VCaP (cell line): ENCODE results near the gene MX2.

Experiments
- H3K27ac ChIP-seq: fragments of 450-650 bp; 2 replicates; pipeline ENCODE4 v1.5.1; 2017
- TF ChIP-seq, protein P1 (sequence below): fragments of 450-650 bp; conservative IDR thresholded peaks from 2 replicates; pipeline ENCODE4 v1.5.1; 2017; ENCODE audit warnings: mild to moderate bottlenecking, moderate library complexity

The MX2 gene

DNA sequence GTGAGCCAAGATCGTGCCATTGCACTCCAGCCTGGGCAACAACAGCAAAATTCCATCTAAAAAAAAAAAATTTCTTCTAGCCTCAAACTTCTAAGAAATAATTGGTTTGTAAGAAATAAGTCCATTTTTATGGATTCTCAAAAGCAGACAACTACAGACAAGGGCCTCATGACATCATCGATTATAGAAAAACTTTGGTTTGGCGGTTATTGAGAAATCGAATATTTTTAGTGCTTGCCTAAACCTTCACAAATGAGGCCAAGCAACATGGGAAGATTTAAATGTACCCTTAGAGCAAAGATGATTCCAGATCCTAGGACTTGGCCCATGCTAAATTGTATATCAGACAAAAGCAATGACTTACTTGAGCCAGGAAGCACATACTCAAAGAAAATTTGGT lies 36.4 kb downstream of the MX2 start:
- no peak overlapping the region for H3K27ac ChIP-seq
- TF ChIP-seq, protein P1, sequence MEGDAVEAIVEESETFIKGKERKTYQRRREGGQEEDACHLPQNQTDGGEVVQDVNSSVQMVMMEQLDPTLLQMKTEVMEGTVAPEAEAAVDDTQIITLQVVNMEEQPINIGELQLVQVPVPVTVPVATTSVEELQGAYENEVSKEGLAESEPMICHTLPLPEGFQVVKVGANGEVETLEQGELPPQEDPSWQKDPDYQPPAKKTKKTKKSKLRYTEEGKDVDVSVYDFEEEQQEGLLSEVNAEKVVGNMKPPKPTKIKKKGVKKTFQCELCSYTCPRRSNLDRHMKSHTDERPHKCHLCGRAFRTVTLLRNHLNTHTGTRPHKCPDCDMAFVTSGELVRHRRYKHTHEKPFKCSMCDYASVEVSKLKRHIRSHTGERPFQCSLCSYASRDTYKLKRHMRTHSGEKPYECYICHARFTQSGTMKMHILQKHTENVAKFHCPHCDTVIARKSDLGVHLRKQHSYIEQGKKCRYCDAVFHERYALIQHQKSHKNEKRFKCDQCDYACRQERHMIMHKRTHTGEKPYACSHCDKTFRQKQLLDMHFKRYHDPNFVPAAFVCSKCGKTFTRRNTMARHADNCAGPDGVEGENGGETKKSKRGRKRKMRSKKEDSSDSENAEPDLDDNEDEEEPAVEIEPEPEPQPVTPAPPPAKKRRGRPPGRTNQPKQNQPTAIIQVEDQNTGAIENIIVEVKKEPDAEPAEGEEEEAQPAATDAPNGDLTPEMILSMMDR: no peak

DNA sequence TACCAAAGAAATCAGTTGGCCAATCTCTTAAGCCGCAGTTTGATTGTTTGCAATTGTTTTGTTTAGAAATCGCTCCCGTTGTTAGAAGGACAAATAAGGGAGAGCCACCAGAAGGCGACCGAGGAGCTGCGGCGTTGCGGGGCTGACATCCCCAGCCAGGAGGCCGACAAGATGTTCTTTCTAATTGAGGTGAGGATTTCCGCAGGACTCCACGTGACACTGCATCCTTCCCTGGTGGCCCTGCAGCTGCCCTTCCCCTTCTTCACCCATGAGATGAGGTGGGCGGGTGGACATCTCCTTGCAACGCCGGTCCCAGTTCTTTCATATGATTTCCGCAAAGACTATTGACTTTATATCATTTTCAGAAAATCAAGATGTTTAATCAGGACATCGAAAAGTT lies 37.0 kb downstream of the MX2 start:
- no peak overlapping the region for H3K27ac ChIP-seq

DNA sequence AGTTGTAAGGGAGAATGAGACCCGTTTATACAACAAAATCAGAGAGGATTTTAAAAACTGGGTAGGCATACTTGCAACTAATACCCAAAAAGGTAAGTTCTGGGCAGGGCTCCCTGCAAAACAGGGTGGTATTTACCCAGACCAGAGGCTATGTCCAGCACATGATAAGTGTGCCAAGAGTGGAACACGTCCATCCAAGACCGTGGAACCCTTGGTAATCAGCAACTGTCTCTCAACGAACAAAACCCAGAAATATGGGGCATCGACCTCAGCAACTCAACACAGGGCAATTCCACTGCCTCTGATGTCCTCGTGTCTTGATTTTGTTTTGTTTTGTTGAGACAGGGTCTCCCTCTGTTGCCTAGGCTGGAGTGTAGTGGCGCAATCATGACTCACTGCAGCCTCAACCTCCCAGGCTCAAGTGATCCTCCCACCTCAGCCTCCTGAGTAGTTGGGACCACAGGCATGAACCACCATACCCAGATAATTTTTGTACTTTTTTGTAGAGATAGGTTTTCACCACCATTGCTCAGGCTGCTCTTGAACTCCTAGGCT lies 37.5 kb downstream of the MX2 start:
- TF ChIP-seq, protein P1: no peak
- no peak overlapping the region for H3K27ac ChIP-seq

More for the DNA sequence above, 37.0 kb downstream of the MX2 start:
- TF ChIP-seq, protein P1: no peak

DNA sequence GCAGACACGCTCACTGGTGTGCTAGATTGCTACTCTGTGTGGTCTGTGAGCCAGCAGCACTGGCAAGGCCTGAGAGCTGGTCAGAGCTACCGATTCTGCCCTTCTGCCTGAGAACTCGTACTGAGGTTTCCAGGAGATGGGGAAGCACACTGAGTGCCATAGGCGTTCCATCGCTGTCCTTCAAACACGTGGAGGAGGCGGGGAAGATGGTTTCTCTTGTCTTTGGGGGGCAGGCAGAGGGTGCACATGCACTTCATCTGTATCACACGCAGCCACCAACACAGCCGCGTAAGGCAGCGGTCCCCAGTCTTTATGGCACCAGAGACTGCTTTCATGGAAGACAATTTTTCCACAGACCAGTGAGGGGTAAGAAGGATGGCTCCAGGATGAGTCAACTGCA lies 40.4 kb downstream of the MX2 start:
- TF ChIP-seq, protein P1: no peak

DNA sequence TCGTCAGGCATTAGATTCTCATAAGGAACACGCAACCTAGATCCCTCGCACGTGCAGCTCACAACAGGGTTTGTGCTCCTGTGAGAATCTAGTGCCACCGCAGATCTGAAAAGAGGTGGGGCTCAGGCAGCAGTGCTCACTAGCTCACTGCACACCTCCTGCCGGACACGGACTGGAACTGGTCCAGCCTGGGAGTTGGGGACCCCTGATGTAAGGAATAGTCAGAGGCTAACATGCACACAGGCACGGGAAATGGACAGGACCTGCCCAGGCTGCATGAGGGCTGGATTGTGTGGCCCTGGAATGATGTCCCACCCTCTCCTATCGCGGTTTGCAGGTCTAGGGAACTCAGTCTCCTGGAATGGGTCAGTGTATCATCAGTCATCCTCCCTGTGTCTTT lies 41.0 kb downstream of the MX2 start:
- H3K27ac ChIP-seq: no peak overlapping the region
- TF ChIP-seq, protein P1: no peak

More for the DNA sequence above, 40.4 kb downstream of the MX2 start:
- no peak overlapping the region for H3K27ac ChIP-seq

DNA sequence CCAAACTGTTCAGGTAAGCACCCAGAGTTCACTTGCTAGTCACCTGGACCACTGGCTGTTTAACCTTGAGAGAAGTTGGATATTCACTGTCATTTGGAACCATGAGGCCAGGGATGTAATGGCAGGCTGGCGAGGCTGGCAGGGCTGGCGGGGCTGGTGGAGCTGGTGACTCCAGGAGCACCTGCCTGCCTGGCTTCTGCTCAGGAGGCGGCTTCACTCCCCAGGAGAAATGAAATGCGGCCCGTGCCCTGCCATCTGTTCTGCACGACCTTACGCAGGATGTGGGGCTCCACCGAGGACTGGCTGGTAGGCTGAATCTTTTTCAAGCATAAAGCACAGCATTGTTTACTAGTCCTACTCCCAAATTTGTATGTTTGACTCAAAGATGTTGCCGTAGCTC lies 41.5 kb downstream of the MX2 start:
- TF ChIP-seq, protein P1: no peak
- no peak overlapping the region for H3K27ac ChIP-seq

DNA sequence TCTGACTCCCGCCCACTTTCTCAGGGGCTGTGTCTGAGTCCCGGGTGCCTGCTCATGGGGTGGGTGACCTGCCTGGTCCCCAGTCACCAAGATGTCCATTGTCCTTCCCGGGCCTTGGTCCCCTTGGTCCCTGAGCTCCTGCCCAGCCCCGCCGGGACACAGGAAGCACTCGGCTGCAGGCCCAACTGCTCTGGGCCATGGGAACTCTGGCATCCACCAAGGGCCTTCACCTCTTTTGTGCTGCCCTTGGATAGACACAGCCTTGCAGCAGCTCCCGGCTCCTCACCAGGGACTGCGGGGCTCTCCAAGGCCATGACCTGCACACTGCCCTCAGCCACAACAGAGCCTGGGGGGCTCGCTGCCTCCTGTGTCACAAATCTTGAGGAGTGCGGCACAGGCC lies 42.1 kb downstream of the MX2 start:
- H3K27ac ChIP-seq: no peak overlapping the region
- TF ChIP-seq, protein P1: no peak
